Transverse colon (tissue), 4 donors: Measurements from ENCODE around the gene CNOT10. TPM values are rescaled to one million over a fixed set of nuclear protein-coding genes. Genes with fewer than 3 reads are reported as not detected.
A peak's percentile ranks its signal among the peaks of the same experiment; 100 is the strongest.
"Not testable (repeated sequence)": the region's sequence is repeated elsewhere in the genome, so short reads cannot be mapped to it uniquely, and the experiment has no call there.

Experiments used
- DNase-seq: peaks from one replicate; pipeline ENCODE4 v3.0.0-alpha.2; 2019
- H3K27ac ChIP-seq, 4 donors: fragments of 200-600 bp; sonication (generic); 2 replicates each; pipeline ENCODE4 v1.5.1; 2016 to 2018; ENCODE audit warnings: inconsistent platforms in 4 of 4
- H3K27me3 ChIP-seq: fragments of 200-600 bp; sonication (generic); 2 replicates; pipeline ENCODE4 v1.5.1; 2017; ENCODE audit warnings: inconsistent platforms
- H3K36me3 ChIP-seq, 4 donors: fragments of 200-600 bp; sonication (generic); 2 replicates each; pipeline ENCODE4 v1.5.1; 2017 to 2019; ENCODE audit warnings: inconsistent platforms in 4 of 4
- H3K4me1 ChIP-seq, 4 donors: fragments of 200-600 bp; sonication (generic); 2 replicates each; pipeline ENCODE4 v1.5.1; 2017 to 2020; ENCODE audit warnings: inconsistent platforms in 4 of 4
- H3K4me3 ChIP-seq, 4 donors: fragments of 200-600 bp; sonication (generic); 1 replicate in 1 of 4; 2 replicates in 3 of 4; pipeline versions ENCODE4 v1.5.1 to v1.6.1; 2017 to 2019; ENCODE audit warnings: inconsistent platforms in 4 of 4
- H3K9me3 ChIP-seq, 2 donors: fragments of 200-600 bp; sonication (generic); 2 replicates each; pipeline ENCODE4 v1.5.1; 2017 to 2019; ENCODE audit warnings: inconsistent platforms in 2 of 2
- EP300 ChIP-seq: sonication (generic); formaldehyde crosslinking; IDR thresholded peaks from one replicate; pipeline ENCODE4 v1.6.1; 2017; ENCODE audit warnings: antibody characterized with exemption, low read depth
- POLR2A ChIP-seq: fragments of 450-650 bp; IDR thresholded peaks from one replicate; pipeline ENCODE4 v1.6.1; 2016; ENCODE audit warnings: antibody characterized with exemption, mild to moderate bottlenecking, moderate library complexity
- POLR2AphosphoS5 ChIP-seq, 3 donors: sonication (generic); formaldehyde crosslinking; IDR thresholded peaks; one replicate each; pipeline ENCODE4 v1.6.1; 2016; ENCODE audit warnings: antibody characterized with exemption in 3 of 3
- WGBS, 2 donors: methylation state at CpG; one replicate each; pipeline ENCODE4 v1.1.5; 2018; ENCODE audit warnings: low coverage in 1 of 2; 5-methylcytosine and 5-hydroxymethylcytosine counted together
- in situ Hi-C, 4 donors: fragments of 200-750 bp; cut with MboI; loops; one replicate each; pipeline versions ENCODE4 v1.15.0 to v1.15.1; 2017; ENCODE audit warnings: low sequenced_read_pairs in 3 of 4, low pct_ligation_motif_present in 1 of 4, low pct_unique_long_range_greater_than_20kb in 1 of 4
- intact Hi-C: fragments of 100-400 bp; cut with DNase I; formaldehyde crosslinking; loops from one replicate; pipeline ENCODE4 v1.15.1; 2023; ENCODE audit warnings: low total_unique reads
- total RNA-seq, 4 donors: library from RNA; depleted of rRNA; stranded (reverse); fragments of >200 nt; gene quantifications; one replicate each; pipeline ENCODE4 v1.1.0, GENCODE V29; 2016
- TF ChIP-seq, protein P1 (sequence below), 5 experiments: fragments of 200-600 bp in 3 of 5; fragments of 450-650 bp in 2 of 5; sonication (generic) in 3 of 5; IDR thresholded peaks; 1 replicate in 2 of 5; 2 replicates in 3 of 5; pipeline ENCODE4 v1.5.1; 2016 to 2017; ENCODE audit warnings: antibody characterized with exemption in 5 of 5, inconsistent platforms in 3 of 5, mild to moderate bottlenecking in 2 of 5, moderate library complexity in 1 of 5

The CNOT10 gene
- total RNA-seq, 4 donors from 2014 or later, result 13.8 to 34.6 (median 25.2) TPM

DNA sequence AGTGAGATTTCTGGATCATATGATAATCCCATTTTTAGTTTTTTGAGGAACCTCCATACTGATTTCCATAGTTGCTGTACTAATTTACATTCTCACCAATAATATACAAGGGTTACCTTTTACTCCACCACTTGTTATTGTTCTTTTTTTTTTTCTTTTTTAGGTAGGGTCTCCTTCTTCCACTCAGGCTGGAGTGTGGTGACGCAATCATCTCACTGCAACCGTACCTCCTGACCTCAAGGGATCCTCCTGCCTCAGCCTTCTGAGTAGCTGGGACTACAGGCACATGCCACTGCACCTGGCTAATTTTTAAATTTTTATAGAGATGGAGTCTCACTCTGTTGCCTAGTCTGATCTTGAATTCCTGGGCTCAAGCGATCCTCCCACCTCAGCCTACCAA lies 24.4 kb upstream of the CNOT10 start:
- DNase-seq, result no peak
- Histone ChIP-seq H3K9me3 (no peaks in the 10 kb centered on the region), H3K4me3 (no peak overlapping the region), H3K4me1 (no peaks in the 10 kb centered on the region), H3K27ac (no peak overlapping the region), H3K27me3 (no peaks in the 10 kb centered on the region), H3K36me3 (no peaks in the 10 kb centered on the region)
- intact Hi-C loops (loop anchor here (5.0 kb wide), 1 partner anchor 153 kb away; no protein-coding TSS in a partner anchor), in situ Hi-C loops (loop anchor here in 3 of 4 donors (5.0 to 25.0 kb wide), 5 partner anchors 153 to 473 kb away; partner anchors contain the start of gene CMTM6 (in 1 of the 3))
- 91 to 100% methylated on average over 1 to 3 of the region's 3 CpGs for WGBS, 2 donors
- TF ChIP-seq, protein P1, sequence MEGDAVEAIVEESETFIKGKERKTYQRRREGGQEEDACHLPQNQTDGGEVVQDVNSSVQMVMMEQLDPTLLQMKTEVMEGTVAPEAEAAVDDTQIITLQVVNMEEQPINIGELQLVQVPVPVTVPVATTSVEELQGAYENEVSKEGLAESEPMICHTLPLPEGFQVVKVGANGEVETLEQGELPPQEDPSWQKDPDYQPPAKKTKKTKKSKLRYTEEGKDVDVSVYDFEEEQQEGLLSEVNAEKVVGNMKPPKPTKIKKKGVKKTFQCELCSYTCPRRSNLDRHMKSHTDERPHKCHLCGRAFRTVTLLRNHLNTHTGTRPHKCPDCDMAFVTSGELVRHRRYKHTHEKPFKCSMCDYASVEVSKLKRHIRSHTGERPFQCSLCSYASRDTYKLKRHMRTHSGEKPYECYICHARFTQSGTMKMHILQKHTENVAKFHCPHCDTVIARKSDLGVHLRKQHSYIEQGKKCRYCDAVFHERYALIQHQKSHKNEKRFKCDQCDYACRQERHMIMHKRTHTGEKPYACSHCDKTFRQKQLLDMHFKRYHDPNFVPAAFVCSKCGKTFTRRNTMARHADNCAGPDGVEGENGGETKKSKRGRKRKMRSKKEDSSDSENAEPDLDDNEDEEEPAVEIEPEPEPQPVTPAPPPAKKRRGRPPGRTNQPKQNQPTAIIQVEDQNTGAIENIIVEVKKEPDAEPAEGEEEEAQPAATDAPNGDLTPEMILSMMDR (IDR thresholded peaks at IDR 0.05), result no peak
- no peak for TF ChIP-seq EP300
- TF ChIP-seq POLR2AphosphoS5 (IDR thresholded peaks at IDR 0.05), result no peak
- no peak for TF ChIP-seq POLR2A

DNA sequence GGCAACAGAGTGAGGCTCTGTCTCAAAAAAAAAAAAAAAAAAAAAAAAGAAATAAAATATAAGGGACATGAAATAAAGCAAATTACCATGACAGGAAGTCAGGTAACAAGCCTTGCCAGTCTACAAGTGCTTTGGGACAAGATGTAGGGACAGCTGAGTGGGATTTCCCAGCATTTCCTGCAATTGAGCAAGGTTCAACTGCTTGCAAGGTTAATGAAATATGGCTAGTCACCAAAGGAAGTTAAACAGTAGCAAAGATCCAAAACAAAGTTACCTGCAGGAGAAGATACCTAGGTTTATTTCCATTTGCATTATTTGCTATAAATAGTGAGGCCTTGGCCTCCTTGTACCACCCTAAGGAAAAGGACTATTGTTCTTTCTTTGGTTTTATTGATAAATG lies 22.3 kb upstream of the CNOT10 start:
- Histone ChIP-seq H3K4me3 (no peak overlapping the region), H3K36me3 (no peaks in the 10 kb centered on the region), H3K27ac (no peak overlapping the region), H3K4me1 (no peaks in the 10 kb centered on the region), H3K27me3 (no peaks in the 10 kb centered on the region), H3K9me3 (no peaks in the 10 kb centered on the region)
- intact Hi-C loops (loop anchor here (5.0 kb wide), 1 partner anchor 155 kb away; no protein-coding TSS in a partner anchor), in situ Hi-C loops (loop anchor here in 3 of 4 donors (5.0 to 25.0 kb wide), 5 partner anchors 155 to 475 kb away; partner anchors contain the start of gene CMTM6 (in 1 of the 3))
- TF ChIP-seq, protein P1 (IDR thresholded peaks at IDR 0.05), result no peak
- TF ChIP-seq EP300 (no peak), POLR2AphosphoS5 (IDR thresholded peaks at IDR 0.05) (no peak)
- no peak for DNase-seq

DNA sequence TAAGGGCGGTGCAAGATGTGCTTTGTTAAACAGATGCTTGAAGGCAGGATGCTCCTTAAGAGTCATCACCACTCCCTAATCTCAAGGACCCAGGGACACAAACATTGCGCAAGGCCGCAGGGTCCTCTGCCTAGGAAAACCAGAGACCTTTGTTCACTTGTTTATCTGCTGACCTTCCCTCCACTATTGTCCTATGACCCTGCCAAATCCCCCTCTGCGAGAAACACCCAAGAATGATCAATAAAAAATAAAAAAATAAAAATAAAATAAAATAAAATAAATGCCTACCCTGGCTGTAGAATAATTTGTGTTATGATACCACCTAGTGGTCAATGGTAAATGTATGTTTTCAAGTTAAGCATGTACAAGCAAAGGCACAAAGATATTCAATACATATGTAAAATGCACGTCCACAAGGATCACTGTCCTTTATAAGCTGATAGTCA lies 20.3 kb upstream of the CNOT10 start:
- H3K27ac ChIP-seq, DNase-seq, H3K4me1 ChIP-seq, H3K9me3 ChIP-seq, H3K36me3 ChIP-seq, H3K27me3 ChIP-seq, H3K4me3 ChIP-seq: not testable (repeated sequence)
- intact Hi-C loops, result loop anchor here (5.0 kb wide), 1 partner anchor 157 kb away; no protein-coding TSS in a partner anchor
- TF ChIP-seq, protein P1 (IDR thresholded peaks at IDR 0.05), result peak; percentile 50 to 78 (median 61)
- whole genome bisulfite sequencing, 2 donors, result 10 to 38% methylated on average over 2 to 5 of the region's 5 CpGs
- in situ Hi-C loops, result loop anchor here in 3 of 4 donors (5.0 to 25.0 kb wide), 6 partner anchors 152 to 477 kb away; partner anchors contain the start of gene CMTM6 (in 1 of the 3)

DNA sequence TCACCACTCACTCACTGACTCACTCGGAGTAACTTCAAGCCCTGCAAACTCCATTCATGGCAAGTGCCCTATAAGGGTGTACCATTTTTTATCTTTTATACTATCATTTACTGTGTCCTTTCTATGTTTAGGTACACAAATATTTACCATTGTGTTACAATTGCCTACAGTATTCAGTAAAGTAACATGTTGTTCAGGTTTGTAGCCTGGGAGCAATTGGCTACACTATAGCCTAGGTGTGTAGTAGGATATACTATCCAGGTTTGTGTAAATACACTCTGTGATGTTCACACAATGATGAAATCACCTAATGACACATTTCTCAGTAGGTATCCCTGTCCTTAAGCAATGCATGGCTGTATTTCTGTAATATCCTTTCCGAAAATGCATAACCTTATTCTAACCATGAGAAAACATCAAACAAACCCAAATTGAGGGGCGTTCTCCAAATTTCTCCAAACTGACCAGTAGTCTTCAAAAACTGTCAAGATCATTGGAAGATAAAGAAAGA lies 17.9 kb upstream of the CNOT10 start:
- WGBS, 2 donors, result 82 to 85% methylated on average over 3 of the region's 3 CpGs
- in situ Hi-C loops, result loop anchor here in 3 of 4 donors (5.0 to 25.0 kb wide), 5 partner anchors 155 to 480 kb away; partner anchors contain the start of gene CMTM6 (in 1 of the 3)
- intact Hi-C loops, result no loop called here
- TF ChIP-seq POLR2AphosphoS5 (IDR thresholded peaks at IDR 0.05), result no peak
- no peak for TF ChIP-seq POLR2A
- TF ChIP-seq EP300, result no peak
- TF ChIP-seq, protein P1 (IDR thresholded peaks at IDR 0.05), result no peak
- Histone ChIP-seq H3K27me3 (no peaks in the 10 kb centered on the region), H3K27ac (no peak overlapping the region), H3K9me3 (no peaks in the 10 kb centered on the region), H3K4me3 (no peak overlapping the region), H3K36me3 (no peaks in the 10 kb centered on the region), H3K4me1 (no peaks in the 10 kb centered on the region)
- DNase-seq, result no peak

DNA sequence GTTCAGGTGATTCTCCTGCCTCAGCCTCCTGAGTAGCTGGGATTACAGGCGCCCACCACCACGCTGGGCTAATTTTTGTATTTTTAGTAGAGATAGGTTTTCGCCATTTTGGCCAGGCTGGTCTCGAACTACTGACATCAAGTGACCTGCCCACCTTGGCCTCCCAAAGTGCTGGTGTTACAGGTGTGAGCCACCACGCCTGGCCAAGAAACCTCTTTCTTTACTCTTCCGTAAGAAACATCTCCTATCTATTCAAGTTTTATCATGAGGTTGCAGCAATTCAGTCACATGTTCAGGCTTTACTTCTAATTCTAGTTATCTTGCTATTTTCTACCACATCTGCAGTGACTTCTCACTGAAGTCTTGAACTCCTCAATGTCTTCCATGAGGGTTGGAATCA lies 15.8 kb upstream of the CNOT10 start:
- H3K27me3 ChIP-seq, H3K36me3 ChIP-seq, intact Hi-C loops, H3K4me3 ChIP-seq, H3K4me1 ChIP-seq, H3K9me3 ChIP-seq, DNase-seq, H3K27ac ChIP-seq: not testable (repeated sequence)
- WGBS, 2 donors, result 84 to 89% methylated on average over 4 to 6 of the region's 6 CpGs
- in situ Hi-C loops, result loop anchor here in 3 of 4 donors (5.0 to 25.0 kb wide), 5 partner anchors 157 to 482 kb away; partner anchors contain the start of gene CMTM6 (in 1 of the 3)

DNA sequence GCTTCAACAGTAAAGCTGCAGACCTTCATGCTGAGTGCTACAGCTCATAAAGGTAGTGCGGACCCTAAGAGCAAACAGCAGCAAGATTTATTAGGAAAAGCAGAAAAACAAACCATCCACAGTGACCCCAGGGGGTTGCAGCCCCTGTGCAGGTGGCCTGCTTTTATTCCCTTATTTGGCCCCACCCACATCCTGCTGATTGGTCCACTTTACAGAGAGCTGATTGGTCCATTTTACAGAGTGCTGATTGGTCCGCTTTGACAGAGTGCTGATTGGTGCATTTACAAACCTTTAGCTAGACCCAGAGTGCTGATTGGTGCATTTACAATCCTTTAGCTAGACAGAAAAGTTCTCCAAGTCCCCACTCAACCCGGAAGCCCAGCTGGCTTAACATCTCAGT lies 11.3 kb upstream of the CNOT10 start:
- in situ Hi-C loops, result loop anchor here in 3 of 4 donors (25.0 kb wide), 3 partner anchors 311 to 486 kb away; no protein-coding TSS in a partner anchor

More for the DNA sequence above, 11.3 kb upstream of the CNOT10 start:
- H3K9me3 ChIP-seq, DNase-seq, H3K4me3 ChIP-seq, H3K4me1 ChIP-seq, intact Hi-C loops, H3K27ac ChIP-seq, H3K36me3 ChIP-seq, H3K27me3 ChIP-seq: not testable (repeated sequence)
- WGBS, 2 donors, result 72 to 93% methylated on average over 2 to 3 of the region's 3 CpGs
